Amygdala (tissue), 56 donors: ENCODE data around the gene PDIA5.

Experiments
- DNase-seq, 56 donors: peaks; one replicate each; lab custom pipeline; 2025; lab: John Stamatoyannopoulos, UW

PDIA5 gene

GRCh38 chr3:123066896-123067688, at the start of gene PDIA5:
Gene PDIA5 (plus strand): TSS chr3:123067025. CDS start chr3:123067165, 140 bp downstream.
- peak; percentile 21 to 92 (median 82) for DNase-seq

- no peak for DNase-seq
These were observed 48.1 kb upstream of the PDIA5 start for GRCh38 chr3:123018683-123019082.

GRCh38 chr3:123019161-123019560, 47.7 kb upstream of the PDIA5 start:
- no peak for DNase-seq

GRCh38 chr3:123019591-123019990, 47.2 kb upstream of the PDIA5 start:
- no peak for DNase-seq

GRCh38 chr3:123020709-123021108, 46.1 kb upstream of the PDIA5 start:
- no peak for DNase-seq

- no peak for DNase-seq
These were observed 45.4 kb upstream of the PDIA5 start for GRCh38 chr3:123021388-123021787.

- no peak for DNase-seq
These were observed 44.8 kb upstream of the PDIA5 start for GRCh38 chr3:123021996-123022510.

GRCh38 chr3:123024056-123024455, 42.8 kb upstream of the PDIA5 start:
- no peak for DNase-seq

GRCh38 chr3:123025642-123026521, 40.9 kb upstream of the PDIA5 start:
- peak in 8 of 56 donors; percentile 4 to 26 (median 12) for DNase-seq

- DNase-seq = peak in 11 of 56 donors; percentile 9 to 50 (median 32)
These were observed 40.1 kb upstream of the PDIA5 start for GRCh38 chr3:123026565-123027291.

GRCh38 chr3:123027292-123028232, 39.3 kb upstream of the PDIA5 start, which contains the start of gene SEMA5B:
Gene SEMA5B (minus strand): TSS chr3:123027763. CDS start chr3:122961263, 66,500 bp downstream.
- DNase-seq = peak in 26 of 56 donors; percentile 4 to 73 (median 38)

GRCh38 chr3:123028233-123028828, 38.5 kb upstream of the PDIA5 start:
- DNase-seq = peak in 21 of 56 donors; percentile 4 to 58 (median 25)

GRCh38 chr3:123031051-123031450, 35.8 kb upstream of the PDIA5 start:
- no peak for DNase-seq

- DNase-seq = no peak
These were observed 34.8 kb upstream of the PDIA5 start for GRCh38 chr3:123032057-123032456.

GRCh38 chr3:123034120-123034519, 32.7 kb upstream of the PDIA5 start:
- DNase-seq = no peak

GRCh38 chr3:123034996-123035395, 31.8 kb upstream of the PDIA5 start:
- no peak for DNase-seq

- no peak for DNase-seq
These were observed 30.3 kb upstream of the PDIA5 start for GRCh38 chr3:123036352-123037014.

- DNase-seq = no peak
These were observed 29.8 kb upstream of the PDIA5 start for GRCh38 chr3:123037015-123037375.
